Astrocyte of the cerebellum (primary cell): Measurements from ENCODE around the gene ABHD13.
"Not testable (repeated sequence)": the region's sequence is repeated elsewhere in the genome, so short reads cannot be mapped to it uniquely, and the experiment has no call there.

Source experiments
- DNase-seq: peaks from one replicate; pipeline ENCODE4 v3.0.0-alpha.2; 2011; ENCODE audit warnings: low read depth
- H3K4me3 ChIP-seq: 2 replicates; pipeline ENCODE4 v1.5.1; 2011; ENCODE audit warnings: mild to moderate bottlenecking, low read depth, low read length, moderate library complexity
- in situ Hi-C: cut with HindIII; loops from 2 replicates; pipeline ENCODE4 v1.10.0; 2017; ENCODE audit warnings: low sequenced_read_pairs
- TF ChIP-seq, protein P1 (sequence below): IDR thresholded peaks from 2 replicates; pipeline ENCODE4 v1.5.1; 2012; ENCODE audit warnings: low read length, low read depth, moderate library complexity, mild to moderate bottlenecking; ENCODE audit errors: missing control alignments

Gene ABHD13

DNA sequence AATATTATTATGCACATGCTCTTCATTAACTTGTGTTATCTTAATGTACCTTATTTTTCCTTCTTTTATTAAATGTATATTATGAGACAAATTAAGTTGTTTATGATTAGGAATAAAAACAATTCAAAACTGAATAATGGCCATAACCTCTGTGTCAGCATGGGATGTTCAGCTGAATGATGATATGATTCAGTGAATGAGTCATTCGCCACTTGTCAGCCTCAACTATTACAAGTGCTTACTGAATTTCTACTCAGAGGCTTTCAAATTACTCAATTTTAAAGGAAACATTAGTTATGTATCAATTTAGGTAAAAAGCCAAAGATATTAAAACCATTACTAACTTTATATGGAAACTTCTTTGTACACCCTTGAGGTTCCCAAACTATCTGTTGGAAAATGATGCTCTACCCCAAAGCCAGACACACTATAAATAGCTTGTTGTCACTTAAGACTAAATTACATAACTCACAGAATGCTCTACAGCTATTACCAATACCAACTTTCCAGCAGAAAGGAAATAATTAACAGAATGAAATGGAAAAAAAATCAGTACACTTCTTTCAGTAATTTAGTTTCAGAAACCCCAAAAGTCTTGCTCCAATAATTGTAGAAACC, 17.3 kb upstream of the ABHD13 start:
- TF ChIP-seq, protein P1, sequence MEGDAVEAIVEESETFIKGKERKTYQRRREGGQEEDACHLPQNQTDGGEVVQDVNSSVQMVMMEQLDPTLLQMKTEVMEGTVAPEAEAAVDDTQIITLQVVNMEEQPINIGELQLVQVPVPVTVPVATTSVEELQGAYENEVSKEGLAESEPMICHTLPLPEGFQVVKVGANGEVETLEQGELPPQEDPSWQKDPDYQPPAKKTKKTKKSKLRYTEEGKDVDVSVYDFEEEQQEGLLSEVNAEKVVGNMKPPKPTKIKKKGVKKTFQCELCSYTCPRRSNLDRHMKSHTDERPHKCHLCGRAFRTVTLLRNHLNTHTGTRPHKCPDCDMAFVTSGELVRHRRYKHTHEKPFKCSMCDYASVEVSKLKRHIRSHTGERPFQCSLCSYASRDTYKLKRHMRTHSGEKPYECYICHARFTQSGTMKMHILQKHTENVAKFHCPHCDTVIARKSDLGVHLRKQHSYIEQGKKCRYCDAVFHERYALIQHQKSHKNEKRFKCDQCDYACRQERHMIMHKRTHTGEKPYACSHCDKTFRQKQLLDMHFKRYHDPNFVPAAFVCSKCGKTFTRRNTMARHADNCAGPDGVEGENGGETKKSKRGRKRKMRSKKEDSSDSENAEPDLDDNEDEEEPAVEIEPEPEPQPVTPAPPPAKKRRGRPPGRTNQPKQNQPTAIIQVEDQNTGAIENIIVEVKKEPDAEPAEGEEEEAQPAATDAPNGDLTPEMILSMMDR: no peak
- no peak overlapping the region for H3K4me3 ChIP-seq
- no peak for DNase-seq
- in situ Hi-C loops: no loop called here

DNA sequence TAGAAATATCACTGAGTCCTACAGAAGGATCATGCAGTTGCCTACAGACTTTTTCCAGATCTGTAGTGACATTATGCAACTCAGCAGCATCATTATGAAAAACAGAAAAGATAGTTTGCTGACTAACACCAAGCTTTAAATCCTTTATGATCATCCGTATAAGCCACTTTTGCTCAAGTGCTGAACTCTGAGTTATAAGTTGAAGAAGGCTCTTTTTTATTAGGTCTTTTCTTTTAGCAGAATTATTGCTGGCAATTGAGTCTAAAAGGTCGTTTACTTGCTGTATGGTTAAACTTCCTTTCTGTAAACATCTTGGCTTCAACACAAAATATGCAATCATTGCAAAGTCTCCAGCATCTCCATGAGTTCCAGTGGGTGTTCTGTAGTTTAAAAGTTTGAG, 7.6 kb upstream of the ABHD13 start:
- in situ Hi-C loops: no loop called here
- TF ChIP-seq, protein P1: no peak
- no peak for DNase-seq
- no peak overlapping the region for H3K4me3 ChIP-seq

DNA sequence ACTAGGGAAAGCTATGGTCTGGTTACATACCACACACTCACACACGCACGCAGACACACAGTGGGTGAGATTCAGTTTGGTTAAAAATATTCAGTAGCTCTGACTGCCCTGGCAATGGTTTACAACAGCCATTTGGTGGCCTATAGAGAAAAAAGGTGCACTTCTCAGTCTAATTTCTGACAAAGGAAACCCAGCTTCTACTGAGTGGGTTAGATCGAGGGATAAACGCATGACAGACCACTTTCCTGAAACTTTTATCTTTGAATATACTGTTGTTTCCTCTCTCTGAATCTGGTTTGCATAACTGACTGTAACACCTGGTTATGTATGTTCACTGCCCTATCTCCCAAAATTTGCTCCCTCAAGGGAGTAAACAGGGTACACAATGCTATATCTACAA, 5.3 kb upstream of the ABHD13 start:
- no peak for DNase-seq
- TF ChIP-seq, protein P1: no peak
- no peak overlapping the region for H3K4me3 ChIP-seq
- in situ Hi-C loops: no loop called here

DNA sequence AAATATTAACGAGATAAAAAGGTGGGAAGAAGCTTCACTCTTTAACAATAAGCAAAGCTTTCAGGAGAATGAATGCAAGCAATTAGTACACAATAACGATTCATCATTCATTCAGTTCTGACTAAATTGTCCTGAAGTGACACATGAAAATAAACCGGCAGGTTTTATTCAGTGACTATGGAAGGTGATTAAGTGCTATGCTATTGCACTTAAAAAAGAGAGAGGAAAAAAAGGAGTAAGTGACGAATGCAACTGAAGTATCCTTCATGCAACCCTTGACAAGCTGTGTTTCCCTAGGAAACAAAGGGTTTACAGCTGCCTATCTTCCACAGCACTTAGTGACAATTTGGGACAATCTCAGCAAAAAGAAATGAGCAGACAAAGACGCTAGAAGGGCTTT, 4.2 kb upstream of the ABHD13 start:
- in situ Hi-C loops: no loop called here
- DNase-seq: no peak
- TF ChIP-seq, protein P1: no peak
- peak overlapping the region; percentile 41 for H3K4me3 ChIP-seq

DNA sequence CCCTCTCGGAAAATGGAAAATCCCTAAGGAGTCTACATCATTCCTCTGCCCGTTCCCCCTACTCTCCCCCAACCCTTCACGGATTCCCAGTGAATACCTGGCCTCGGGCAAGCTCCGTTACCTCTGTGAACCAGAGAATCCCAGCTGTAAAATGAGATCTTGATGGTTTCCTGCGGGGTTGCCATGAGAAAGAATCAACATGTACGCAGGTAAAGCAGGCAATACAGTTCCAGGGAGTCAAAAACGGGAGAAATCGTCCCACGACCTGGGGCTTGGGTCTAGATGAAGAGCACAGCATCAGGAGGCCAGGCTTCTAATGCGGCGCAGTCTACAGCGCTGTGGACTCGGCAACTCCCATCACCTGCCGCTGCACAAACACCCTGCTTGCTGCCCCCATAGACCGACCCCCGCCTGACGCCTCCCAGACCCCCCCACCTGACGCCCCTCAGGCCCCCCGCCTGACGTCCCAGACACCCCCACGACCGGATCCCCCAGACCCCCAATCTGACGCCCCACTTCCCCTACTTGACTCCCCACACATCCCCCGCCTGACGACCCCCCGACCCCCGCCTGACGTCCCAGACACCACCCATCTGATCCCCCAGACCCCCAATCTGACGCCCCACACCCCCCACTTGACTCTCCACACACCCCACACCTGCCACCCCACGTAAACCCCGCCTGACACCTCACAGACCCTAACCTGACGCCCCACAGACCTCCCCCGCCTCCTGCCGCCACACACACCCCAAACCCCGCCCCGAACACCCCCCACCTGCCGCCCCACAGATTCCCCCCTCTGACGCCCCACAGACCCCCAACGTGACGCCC, 3.5 kb upstream of the ABHD13 start:
- H3K4me3 ChIP-seq: peak overlapping the region; percentile 41
- DNase-seq: no peak
- in situ Hi-C loops: no loop called here
- TF ChIP-seq, protein P1: no peak

DNA sequence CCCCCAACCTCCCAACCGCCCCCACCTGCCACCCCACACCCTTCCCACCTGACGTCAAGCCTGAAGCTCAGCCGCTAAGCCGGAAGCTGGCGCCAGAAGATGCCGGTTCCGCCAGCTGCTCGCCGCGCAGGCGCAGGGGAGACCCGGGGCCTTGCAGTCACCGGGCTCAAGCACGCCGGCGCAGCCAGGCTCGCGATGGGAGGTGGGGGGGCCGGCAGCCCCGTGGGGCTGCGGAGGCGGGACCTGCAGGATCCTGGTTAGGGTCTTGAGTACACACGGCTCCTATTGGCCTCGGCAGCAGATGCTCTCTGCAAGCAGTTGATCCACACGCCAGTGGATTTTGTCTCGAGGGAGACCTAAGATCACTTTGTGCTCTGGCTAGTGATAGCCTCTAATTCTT, 2.8 kb upstream of the ABHD13 start, which contains the start of gene LIG4:
LIG4 (minus strand) TSS at position 101 of the 400 bp plus-strand sequence. CDS start 4,268 bp downstream, outside the sequence.
- in situ Hi-C loops: no loop called here

DNA sequence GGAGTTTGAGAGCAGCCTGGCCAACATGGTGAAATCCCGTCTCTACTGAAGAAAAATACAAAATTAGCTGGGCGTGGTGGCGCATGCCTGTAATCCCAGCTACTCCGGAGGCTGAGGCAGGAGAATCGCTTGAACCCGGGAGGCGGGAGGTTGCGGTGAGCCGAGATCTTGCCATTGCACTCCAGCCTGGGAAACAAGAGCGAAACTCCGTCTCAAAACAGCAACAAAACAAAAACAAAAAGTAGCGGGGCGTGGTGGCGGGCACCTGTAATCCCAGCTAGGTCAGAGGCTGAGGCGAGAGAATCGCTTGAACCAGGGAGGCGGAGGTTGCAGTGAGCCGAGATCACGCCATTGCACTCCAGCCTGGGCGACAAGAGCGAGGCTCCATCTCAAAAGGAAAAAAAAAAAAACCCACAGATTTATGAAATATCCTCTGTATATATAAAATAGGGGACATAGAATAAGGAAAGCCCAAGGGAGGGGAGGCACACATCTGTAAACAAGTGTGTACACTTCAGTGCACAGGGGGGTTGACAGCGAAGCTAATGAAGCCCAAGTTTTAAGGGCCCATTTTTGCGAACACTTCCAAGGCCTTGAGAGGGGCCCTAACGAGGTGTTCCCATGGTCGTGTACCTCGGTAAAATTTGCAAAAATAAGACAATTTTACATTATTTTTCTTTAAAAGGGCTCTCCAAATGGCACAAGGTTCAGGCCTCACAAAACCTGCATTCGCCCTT, 717 bp upstream of the ABHD13 start:
- DNase-seq, in situ Hi-C loops: not testable (repeated sequence)

More for the DNA sequence above, 2.8 kb upstream of the ABHD13 start, which contains the start of gene LIG4:
- peak; percentile 81 for DNase-seq
- peak within 1 kb of the TSS; percentile 41 for H3K4me3 ChIP-seq
- TF ChIP-seq, protein P1: no peak

More for the DNA sequence above, 717 bp upstream of the ABHD13 start:
- peak overlapping the region; percentile 83 for H3K4me3 ChIP-seq
